Natural killer cell (primary cell): ENCODE measurements around the gene DSTN. TPM values are rescaled to one million over a fixed set of nuclear protein-coding genes. Genes with fewer than 3 reads are reported as not detected.

Experiments
- ATAC-seq, 3 donors: fragments of 150-1000 bp in 2 of 3; fragments of 200-7000 bp in 1 of 3; cut with Tn5 transposase; 1 replicate in 1 of 3; 2 replicates in 2 of 3; pipeline ENCODE4 v1.10.0; 2021; ENCODE audit warnings: mild to moderate bottlenecking in 2 of 3, moderate library complexity in 2 of 3
- DNase-seq, 2 donors: peaks; one replicate each; pipeline versions ENCODE4 v3.0.0 to v3.0.0-alpha.2; 2013 to 2021; ENCODE audit warnings: mixed read lengths in 1 of 2
- H3K27ac ChIP-seq: one replicate; pipeline ENCODE4 v1.5.1; 2013; ENCODE audit warnings: mild to moderate bottlenecking, low read length
- H3K27me3 ChIP-seq: one replicate; pipeline ENCODE4 v1.6.1; 2013; ENCODE audit warnings: low read length; ENCODE audit not compliant: control insufficient read depth, insufficient read depth
- H3K36me3 ChIP-seq: one replicate; pipeline ENCODE4 v1.6.1; 2013; ENCODE audit warnings: low read length; ENCODE audit not compliant: control insufficient read depth, insufficient read depth
- H3K4me1 ChIP-seq: one replicate; pipeline ENCODE4 v1.6.1; 2013; ENCODE audit warnings: low read length; ENCODE audit not compliant: control insufficient read depth, insufficient read depth
- H3K4me3 ChIP-seq: one replicate; pipeline ENCODE4 v1.5.1; 2013; ENCODE audit warnings: low read length
- H3K9me3 ChIP-seq: one replicate; pipeline ENCODE4 v1.6.1; 2013; ENCODE audit warnings: low read length; ENCODE audit not compliant: control insufficient read depth, insufficient read depth
- H3K27ac Mint-ChIP-seq, 2 donors: one replicate each; pipeline ENCODE4 v1.8.0; 2022; ENCODE audit warnings: mild to moderate bottlenecking in 2 of 2, mixed read lengths in 2 of 2, moderate library complexity in 1 of 2
- H3K27me3 Mint-ChIP-seq, 2 donors: one replicate each; pipeline ENCODE4 v1.8.0; 2022; ENCODE audit warnings: low read depth in 2 of 2, mixed read lengths in 2 of 2
- H3K36me3 Mint-ChIP-seq: one replicate; pipeline ENCODE4 v1.8.0; 2022; ENCODE audit warnings: mixed read lengths
- H3K4me1 Mint-ChIP-seq, 2 donors: one replicate each; pipeline ENCODE4 v1.8.0; 2022; ENCODE audit warnings: mixed read lengths in 2 of 2
- H3K4me3 Mint-ChIP-seq: one replicate; pipeline ENCODE4 v1.8.0; 2022; ENCODE audit warnings: mild to moderate bottlenecking, moderate library complexity, mixed read lengths
- H3K9me3 Mint-ChIP-seq, 2 donors: one replicate each; pipeline ENCODE4 v1.8.0; 2022; ENCODE audit warnings: mixed read lengths in 2 of 2
- WGBS: methylation state at CpG from one replicate; pipeline ENCODE4 v1.1.7; 2013; ENCODE audit warnings: missing lambda C conversion rate; ENCODE audit not compliant: insufficient coverage; 5-methylcytosine and 5-hydroxymethylcytosine counted together
- intact Hi-C: fragments of 100-400 bp; cut with micrococcal nuclease; formaldehyde crosslinking; loops from one replicate; pipeline ENCODE4 v1.14.2; 2022
- total RNA-seq, 4 donors: library from RNA; stranded (reverse); fragments of 120-200 nt in 1 of 4; gene quantifications; one replicate each; pipeline versions ENCODE4 v1.2.3 to v1.2.4, GENCODE V29; 2013 to 2022
- TF ChIP-seq, protein P1 (sequence below): fragments of 200-600 bp; IDR thresholded peaks from one replicate; pipeline ENCODE4 v1.8.0; 2022; ENCODE audit warnings: antibody characterized with exemption

The DSTN gene
- total RNA-seq, 3 donors from 2014 or later (not counting 1 experiment from before 2014, with no cell fraction given): 47.5 to 73.5 (median 70.0) TPM

DNA sequence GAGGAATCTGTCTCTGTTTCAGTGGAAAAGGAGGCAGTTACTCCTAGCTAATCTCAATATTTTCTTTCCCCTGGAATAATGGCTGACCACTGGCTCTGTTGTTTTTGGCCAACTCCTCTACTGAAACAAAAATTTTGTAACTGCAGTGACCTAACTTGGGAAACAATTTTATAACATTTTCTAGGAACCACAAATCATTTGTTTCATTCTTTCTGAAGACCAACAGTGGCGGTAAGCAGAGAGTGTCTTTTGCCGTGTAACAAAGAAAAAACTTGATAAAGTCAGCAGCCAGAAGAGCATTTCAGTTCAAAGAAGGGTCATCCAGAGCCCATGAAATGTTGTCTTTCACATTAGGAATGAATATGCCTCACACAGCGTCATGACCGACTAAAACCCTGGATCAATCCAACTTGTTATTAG lies 26.9 kb upstream of the DSTN start:
- no peak overlapping the region for H3K4me3 ChIP-seq
- Mint-ChIP-seq H3K27me3 (peaks cover 18 to 46% of the 10 kb centered on the region in 2 donors), H3K4me3 (no peak overlapping the region), H3K27ac (no peak overlapping the region), H3K36me3 (no peaks in the 10 kb centered on the region), H3K9me3 (no peaks in the 10 kb centered on the region), H3K4me1 (no peaks in the 10 kb centered on the region)
- no peaks in the 10 kb centered on the region for H3K27me3 ChIP-seq
- intact Hi-C loops: no loop called here
- no peaks in the 10 kb centered on the region for H3K4me1 ChIP-seq
- no peaks in the 10 kb centered on the region for H3K9me3 ChIP-seq
- no peak overlapping the region for H3K27ac ChIP-seq
- TF ChIP-seq, protein P1, sequence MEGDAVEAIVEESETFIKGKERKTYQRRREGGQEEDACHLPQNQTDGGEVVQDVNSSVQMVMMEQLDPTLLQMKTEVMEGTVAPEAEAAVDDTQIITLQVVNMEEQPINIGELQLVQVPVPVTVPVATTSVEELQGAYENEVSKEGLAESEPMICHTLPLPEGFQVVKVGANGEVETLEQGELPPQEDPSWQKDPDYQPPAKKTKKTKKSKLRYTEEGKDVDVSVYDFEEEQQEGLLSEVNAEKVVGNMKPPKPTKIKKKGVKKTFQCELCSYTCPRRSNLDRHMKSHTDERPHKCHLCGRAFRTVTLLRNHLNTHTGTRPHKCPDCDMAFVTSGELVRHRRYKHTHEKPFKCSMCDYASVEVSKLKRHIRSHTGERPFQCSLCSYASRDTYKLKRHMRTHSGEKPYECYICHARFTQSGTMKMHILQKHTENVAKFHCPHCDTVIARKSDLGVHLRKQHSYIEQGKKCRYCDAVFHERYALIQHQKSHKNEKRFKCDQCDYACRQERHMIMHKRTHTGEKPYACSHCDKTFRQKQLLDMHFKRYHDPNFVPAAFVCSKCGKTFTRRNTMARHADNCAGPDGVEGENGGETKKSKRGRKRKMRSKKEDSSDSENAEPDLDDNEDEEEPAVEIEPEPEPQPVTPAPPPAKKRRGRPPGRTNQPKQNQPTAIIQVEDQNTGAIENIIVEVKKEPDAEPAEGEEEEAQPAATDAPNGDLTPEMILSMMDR: no peak
- ATAC-seq (no peak), DNase-seq (no peak)
- WGBS: 87% methylated on average over 4 of the region's 4 CpGs
- no peaks in the 10 kb centered on the region for H3K36me3 ChIP-seq

DNA sequence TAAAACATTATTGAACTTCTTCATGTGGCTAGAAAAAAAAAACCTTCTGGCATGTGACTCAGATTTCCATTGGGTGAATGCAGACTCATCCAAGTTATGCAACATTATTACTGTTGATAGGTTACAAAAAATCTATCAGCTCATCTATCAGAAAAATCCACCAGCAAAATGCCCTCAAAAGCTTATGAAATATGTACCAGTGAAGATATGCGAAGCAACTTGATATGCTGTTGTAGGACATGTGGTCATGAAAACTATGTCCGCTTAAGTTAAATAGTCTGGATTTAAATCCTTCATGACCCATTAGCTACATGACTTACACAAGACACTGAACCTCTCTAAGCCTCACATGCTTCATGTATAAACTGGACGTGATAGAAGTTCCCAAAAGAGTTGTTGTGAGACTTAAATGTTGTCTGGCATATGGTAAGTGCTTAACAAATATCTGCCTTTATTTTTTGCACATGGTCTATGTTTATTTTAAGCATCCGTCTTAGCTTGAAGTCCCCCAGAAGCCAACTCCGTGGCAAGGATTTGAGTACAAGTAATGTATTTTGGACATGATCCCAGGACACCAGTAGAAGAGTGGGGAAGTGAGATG lies 26.2 kb upstream of the DSTN start:
- no peaks in the 10 kb centered on the region for H3K36me3 ChIP-seq
- ATAC-seq (no peak), DNase-seq (no peak)
- H3K9me3 Mint-ChIP-seq: no peaks in the 10 kb centered on the region
- H3K27ac Mint-ChIP-seq: no peak overlapping the region
- H3K27ac ChIP-seq: no peak overlapping the region
- H3K4me3 Mint-ChIP-seq: no peak overlapping the region
- peaks cover 18 to 43% of the 10 kb centered on the region in 2 donors for H3K27me3 Mint-ChIP-seq
- H3K4me1 ChIP-seq: no peaks in the 10 kb centered on the region
- H3K4me3 ChIP-seq: no peak overlapping the region
- no peaks in the 10 kb centered on the region for H3K9me3 ChIP-seq
- H3K27me3 ChIP-seq: no peaks in the 10 kb centered on the region
- no peaks in the 10 kb centered on the region for H3K4me1 Mint-ChIP-seq
- intact Hi-C loops: no loop called here
- WGBS: 88% methylated on average over 3 of the region's 5 CpGs
- no peaks in the 10 kb centered on the region for H3K36me3 Mint-ChIP-seq
- TF ChIP-seq, protein P1: no peak

DNA sequence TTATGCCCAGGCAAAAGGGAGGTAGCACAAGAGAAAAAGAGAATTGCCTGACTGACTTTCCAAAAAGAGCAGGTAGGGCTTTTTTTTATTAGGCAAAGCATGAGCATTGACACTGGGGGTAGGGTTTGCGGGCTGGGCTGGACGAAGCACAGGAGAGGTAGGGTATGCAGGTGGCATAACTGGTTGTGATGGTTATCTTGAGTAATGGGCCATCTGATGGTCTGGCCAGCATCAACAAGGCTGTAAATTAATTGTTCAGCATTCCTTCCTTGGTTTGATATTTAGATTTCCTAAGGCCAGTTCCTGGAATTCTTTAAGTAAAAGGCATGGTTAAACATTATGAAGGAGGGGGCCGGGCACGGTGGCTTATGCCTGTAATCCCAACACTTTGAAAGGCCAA lies 24.7 kb upstream of the DSTN start:
- Mint-ChIP-seq H3K4me3 (no peak overlapping the region), H3K4me1 (no peaks in the 10 kb centered on the region), H3K27me3 (peaks cover 20 to 35% of the 10 kb centered on the region in 2 donors), H3K27ac (no peak overlapping the region), H3K9me3 (no peaks in the 10 kb centered on the region), H3K36me3 (no peaks in the 10 kb centered on the region)
- no peaks in the 10 kb centered on the region for H3K27me3 ChIP-seq
- H3K9me3 ChIP-seq: no peaks in the 10 kb centered on the region
- no peaks in the 10 kb centered on the region for H3K36me3 ChIP-seq
- whole genome bisulfite sequencing: 96% methylated on average over 4 of the region's 4 CpGs
- TF ChIP-seq, protein P1: no peak
- no peak overlapping the region for H3K4me3 ChIP-seq
- H3K4me1 ChIP-seq: no peaks in the 10 kb centered on the region
- intact Hi-C loops: no loop called here
- ATAC-seq: no peak
- H3K27ac ChIP-seq: no peak overlapping the region
- DNase-seq: no peak

DNA sequence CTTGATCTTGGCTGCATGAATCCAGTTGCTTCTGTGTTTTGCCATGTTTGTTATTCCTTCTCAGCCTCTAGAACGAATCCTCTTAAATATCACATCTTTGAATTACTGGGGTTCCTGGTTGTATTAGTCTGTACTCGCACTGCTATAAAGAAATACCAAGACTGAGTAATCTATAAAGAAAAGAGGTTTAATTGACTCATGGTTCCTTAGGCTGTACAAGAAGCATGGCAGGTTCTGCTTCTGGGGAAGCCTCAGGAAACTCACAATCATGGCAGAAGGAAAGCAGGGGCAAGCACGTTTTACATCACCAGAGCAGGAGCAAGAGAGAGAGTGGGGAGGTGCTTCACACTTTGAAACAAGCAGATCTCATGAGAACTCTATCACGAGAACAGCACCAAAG lies 20.7 kb upstream of the DSTN start:
- H3K27ac ChIP-seq: no peak overlapping the region
- ATAC-seq (no peak), DNase-seq (no peak)
- no peaks in the 10 kb centered on the region for H3K27me3 ChIP-seq
- H3K36me3 ChIP-seq: no peaks in the 10 kb centered on the region
- Mint-ChIP-seq H3K4me1 (no peaks in the 10 kb centered on the region), H3K36me3 (no peaks in the 10 kb centered on the region), H3K9me3 (no peaks in the 10 kb centered on the region), H3K4me3 (no peak overlapping the region), H3K27me3 (peaks cover under 1 to 11% of the 10 kb centered on the region in 2 donors), H3K27ac (no peak overlapping the region)
- H3K4me1 ChIP-seq: no peaks in the 10 kb centered on the region
- TF ChIP-seq, protein P1: no peak
- 84% methylated on average over 3 of the region's 4 CpGs for WGBS
- H3K4me3 ChIP-seq: no peak overlapping the region
- intact Hi-C loops: no loop called here
- H3K9me3 ChIP-seq: no peaks in the 10 kb centered on the region
